ENCODE data around the gene ZNF665. TPM values are rescaled to one million over a fixed set of nuclear protein-coding genes. Genes with fewer than 3 reads are reported as not detected.
"Not testable (repeated sequence)": the region's sequence is repeated elsewhere in the genome, so short reads cannot be mapped to it uniquely, and the experiment has no call there.

The ZNF665 gene
- total and polyA plus RNA-seq, 2 donors (not counting 3 experiments of a cell fraction or from before 2014, with no cell fraction given), result 1.3 to 2.1 TPM

DNA sequence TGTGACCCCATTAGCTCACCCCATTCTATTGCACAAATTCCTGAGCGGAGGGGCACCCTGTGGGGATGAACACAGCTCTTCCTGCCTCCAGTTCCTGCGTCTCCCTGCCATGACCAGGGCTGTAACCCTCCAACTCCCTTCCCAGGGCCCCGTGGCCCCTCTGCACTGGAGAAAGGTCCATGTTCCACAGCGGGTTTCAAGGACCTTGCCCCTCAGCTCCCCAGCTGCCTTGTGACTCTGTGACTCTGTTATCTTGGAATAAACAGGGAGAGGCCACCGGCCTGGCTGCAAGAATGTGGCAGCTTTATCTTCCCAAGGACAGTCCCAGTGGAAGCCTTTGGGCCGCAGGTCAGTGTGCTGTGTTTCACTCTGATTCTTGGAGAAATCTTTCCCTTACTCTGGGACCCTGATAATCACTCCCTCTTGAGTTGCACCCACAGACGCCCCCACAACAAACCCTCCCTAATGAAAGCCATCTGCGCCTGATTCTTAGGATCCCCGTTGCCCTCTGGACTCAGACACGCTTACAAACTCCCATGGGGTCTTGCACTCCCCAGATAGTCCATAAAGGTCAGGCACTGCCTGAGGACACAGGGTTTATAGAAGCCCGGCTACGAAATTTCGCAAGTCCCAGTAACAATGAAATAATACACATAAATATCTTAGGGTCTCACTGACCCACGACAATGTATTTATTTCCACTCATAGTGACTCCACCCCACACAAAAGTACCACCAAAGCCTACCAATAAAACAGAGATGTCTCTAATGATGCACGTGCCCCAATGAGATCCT, 66.2 kb downstream of the ZNF665 start:
- H3K79me2 ChIP-seq (ENCODE audit: control insufficient read depth, insufficient read depth, low read length); H3K4me1 ChIP-seq (ENCODE audit: control insufficient read depth, extremely low read depth, insufficient read depth, low read length); H3K36me3 ChIP-seq (ENCODE audit: control insufficient read depth in 2 of 2, extremely low read depth in 1 of 2, insufficient read depth in 2 of 2, low read length in 2 of 2); CTCF ChIA-PET; BruUV-seq (replicated peaks); H4K20me1 ChIP-seq (replicated peaks; ENCODE audit: control insufficient read depth, extremely low read depth, insufficient read depth, low read length); DNase-seq (ENCODE audit: low read depth, low spot score); FAIRE-seq; H3K27ac ChIP-seq (ENCODE audit: insufficient read depth, low read depth, low read length); H3K4me3 ChIP-seq (replicated peaks in 1 of 3; ENCODE audit: insufficient read depth in 1 of 3, low read depth in 1 of 3, low read length in 3 of 3); dilution Hi-C loops (cut with MboI; ENCODE audit: extremely low pct_ligation_motif_present, low sequenced_read_pairs); H3K9me3 ChIP-seq (replicated peaks; ENCODE audit: control insufficient read depth, insufficient read depth, low read length); H3K9ac ChIP-seq (replicated peaks; ENCODE audit: extremely low read depth, insufficient read depth, low read length); H3K4me2 ChIP-seq (ENCODE audit: insufficient read depth, low read length); POLR2A ChIA-PET; H3K9me1 ChIP-seq (replicated peaks; ENCODE audit: control insufficient read depth, extremely low read depth, insufficient read depth, low read length); H2AFZ ChIP-seq (ENCODE audit: low read depth, low read length); H3K27me3 ChIP-seq (ENCODE audit: control insufficient read depth in 2 of 2, insufficient read depth in 2 of 2, low read length in 2 of 2); intact Hi-C loops (cut with micrococcal nuclease): not testable (repeated sequence)

GRCh38 chr19:53123400-53123799, 69.8 kb downstream of the ZNF665 start:
- FAIRE-seq, result no peak
- TF ChIP-seq POLR2A (IDR thresholded peaks at IDR 0.05; ENCODE audit: low read depth, low read length) (no peak), FOS (IDR thresholded peaks at IDR 0.05; ENCODE audit: borderline replicate concordance, insufficient read depth, low read length) (no peak), MYC (IDR thresholded peaks at IDR 0.05; ENCODE audit: low read depth, low read length) (no peak), CTCF (IDR thresholded peaks at IDR 0.05; ENCODE audit: extremely low read depth in 1 of 2, insufficient read depth in 1 of 2, low read depth in 1 of 2, low read length in 2 of 2) (no peak), EZH2 (IDR thresholded peaks at IDR 0.05; ENCODE audit: borderline replicate concordance, low read depth, low read length, severe bottlenecking) (no peak), MAX (IDR thresholded peaks at IDR 0.05; ENCODE audit: insufficient read depth, insufficient read length) (no peak), JUN (IDR thresholded peaks at IDR 0.05; ENCODE audit: borderline replicate concordance, insufficient read depth, insufficient read length, low read depth) (no peak), GATA2 (IDR thresholded peaks at IDR 0.05; ENCODE audit: insufficient read depth, insufficient read length, low read depth, low read length) (no peak), POLR2AphosphoS5 (IDR thresholded peaks at IDR 0.05; ENCODE audit: insufficient read depth, low read depth, low read length) (no peak)

More at GRCh38 chr19:53123400-53123799, 69.8 kb downstream of the ZNF665 start:
- Histone ChIP-seq H3K9ac (replicated peaks; ENCODE audit: extremely low read depth, insufficient read depth, low read length) (no peak overlapping the region), H3K9me1 (replicated peaks; ENCODE audit: control insufficient read depth, extremely low read depth, insufficient read depth, low read length) (no peaks in the 10 kb centered on the region), H3K27me3 (ENCODE audit: control insufficient read depth in 2 of 2, insufficient read depth in 2 of 2, low read length in 2 of 2) (no peaks in the 10 kb centered on the region), H3K9me3 (replicated peaks; ENCODE audit: control insufficient read depth, insufficient read depth, low read length) (no peaks in the 10 kb centered on the region), H3K36me3 (ENCODE audit: control insufficient read depth in 2 of 2, extremely low read depth in 1 of 2, insufficient read depth in 2 of 2, low read length in 2 of 2) (no peaks in the 10 kb centered on the region), H2AFZ (ENCODE audit: low read depth, low read length) (no peak overlapping the region), H3K4me2 (ENCODE audit: insufficient read depth, low read length) (no peak overlapping the region), H3K4me3 (replicated peaks in 1 of 3; ENCODE audit: insufficient read depth in 1 of 3, low read depth in 1 of 3, low read length in 3 of 3) (no peak overlapping the region), H3K79me2 (ENCODE audit: control insufficient read depth, insufficient read depth, low read length) (no peaks in the 10 kb centered on the region), H3K27ac (ENCODE audit: insufficient read depth, low read depth, low read length) (no peak overlapping the region), H4K20me1 (replicated peaks; ENCODE audit: control insufficient read depth, extremely low read depth, insufficient read depth, low read length) (no peaks in the 10 kb centered on the region), H3K4me1 (ENCODE audit: control insufficient read depth, extremely low read depth, insufficient read depth, low read length) (no peaks in the 10 kb centered on the region)
- ChIA-PET CTCF (no interaction called here), POLR2A (no interaction called here)
- no TSS peak for BruUV-seq (replicated peaks)
- dilution Hi-C loops (cut with MboI; ENCODE audit: extremely low pct_ligation_motif_present, low sequenced_read_pairs) (no loop called here), intact Hi-C loops (cut with micrococcal nuclease) (no loop called here)
- no peak for DNase-seq (ENCODE audit: low read depth, low spot score)

All from endothelial cell of umbilical vein (primary cell).